ENCODE data around the gene SLC22A1. TPM values are rescaled to one million over a fixed set of nuclear protein-coding genes. Genes with fewer than 3 reads are reported as not detected.

Gene SLC22A1
- total RNA-seq, 1 donor from 2014 or later = 1.2 TPM

- no peak for DNase-seq (ENCODE audit: extremely low spot score in 2 of 2)
- H3K4me3 ChIP-seq = no peak overlapping the region
- no peaks in the 10 kb centered on the region for H3K36me3 ChIP-seq
- H3K27me3 ChIP-seq = no peaks in the 10 kb centered on the region
- H3K27ac ChIP-seq = no peak overlapping the region
- intact Hi-C loops (cut with DNase I) = no loop called here
- no peaks in the 10 kb centered on the region for H3K9me3 ChIP-seq
- TF ChIP-seq CTCF (IDR thresholded peaks at IDR 0.05) = no peak
- no peak for TF ChIP-seq POLR2AphosphoS5 (IDR thresholded peaks at IDR 0.05; ENCODE audit: insufficient read depth in 1 of 2, low read depth in 1 of 2)
- TF ChIP-seq POLR2A (IDR thresholded peaks at IDR 0.05) = no peak
- H3K4me1 ChIP-seq = peaks cover 12% of the 10 kb centered on the region
These were observed 53.1 kb downstream of the SLC22A1 start for GRCh38 chr6:160174681-160175080.

- intact Hi-C loops (cut with DNase I) = no loop called here
- Histone ChIP-seq H3K4me3 (no peak overlapping the region), H3K27ac (no peak overlapping the region), H3K36me3 (no peaks in the 10 kb centered on the region), H3K4me1 (peaks cover 8% of the 10 kb centered on the region), H3K27me3 (no peaks in the 10 kb centered on the region), H3K9me3 (no peaks in the 10 kb centered on the region)
- DNase-seq (ENCODE audit: extremely low spot score in 2 of 2) = no peak
- TF ChIP-seq POLR2A (IDR thresholded peaks at IDR 0.05) (no peak), CTCF (IDR thresholded peaks at IDR 0.05) (no peak), POLR2AphosphoS5 (IDR thresholded peaks at IDR 0.05; ENCODE audit: insufficient read depth in 1 of 2, low read depth in 1 of 2) (no peak)
These were observed 55.6 kb downstream of the SLC22A1 start for GRCh38 chr6:160177220-160177619.

- Histone ChIP-seq H3K4me1 (peaks cover 6% of the 10 kb centered on the region), H3K4me3 (no peak overlapping the region), H3K27me3 (no peaks in the 10 kb centered on the region), H3K36me3 (no peaks in the 10 kb centered on the region), H3K9me3 (no peaks in the 10 kb centered on the region), H3K27ac (no peak overlapping the region)
- TF ChIP-seq CTCF (IDR thresholded peaks at IDR 0.05) (peak in 1 of 3 experiments; percentile 22), POLR2AphosphoS5 (IDR thresholded peaks at IDR 0.05; ENCODE audit: insufficient read depth in 1 of 2, low read depth in 1 of 2) (no peak), POLR2A (IDR thresholded peaks at IDR 0.05) (no peak)
- no peak for DNase-seq (ENCODE audit: extremely low spot score in 2 of 2)
- intact Hi-C loops (cut with DNase I) = no loop called here
These were observed 56.7 kb downstream of the SLC22A1 start for GRCh38 chr6:160178271-160178670.

- DNase-seq (ENCODE audit: extremely low spot score in 2 of 2) = no peak
- TF ChIP-seq POLR2A (IDR thresholded peaks at IDR 0.05) (no peak), POLR2AphosphoS5 (IDR thresholded peaks at IDR 0.05; ENCODE audit: insufficient read depth in 1 of 2, low read depth in 1 of 2) (no peak), CTCF (IDR thresholded peaks at IDR 0.05) (no peak)
- Histone ChIP-seq H3K27ac (no peak overlapping the region), H3K36me3 (no peaks in the 10 kb centered on the region), H3K4me1 (no peaks in the 10 kb centered on the region), H3K4me3 (no peak overlapping the region), H3K27me3 (no peaks in the 10 kb centered on the region), H3K9me3 (no peaks in the 10 kb centered on the region)
- intact Hi-C loops (cut with DNase I) = no loop called here
These were observed 59.1 kb downstream of the SLC22A1 start for GRCh38 chr6:160180706-160181105.

- DNase-seq (ENCODE audit: extremely low spot score in 2 of 2) = no peak
- Histone ChIP-seq H3K36me3 (no peaks in the 10 kb centered on the region), H3K4me3 (no peak overlapping the region), H3K27ac (no peak overlapping the region), H3K27me3 (no peaks in the 10 kb centered on the region), H3K9me3 (peaks cover 5% of the 10 kb centered on the region), H3K4me1 (no peaks in the 10 kb centered on the region)
- intact Hi-C loops (cut with DNase I) = no loop called here
- TF ChIP-seq POLR2A (IDR thresholded peaks at IDR 0.05) = no peak
- TF ChIP-seq CTCF (IDR thresholded peaks at IDR 0.05) = no peak
- TF ChIP-seq POLR2AphosphoS5 (IDR thresholded peaks at IDR 0.05; ENCODE audit: insufficient read depth in 1 of 2, low read depth in 1 of 2) = no peak
These were observed 67.2 kb downstream of the SLC22A1 start for GRCh38 chr6:160188773-160189172.

All from vagina (tissue), 2 donors.